Keratinocyte (primary cell): ENCODE measurements around the gene TEX13D.
"Not testable (repeated sequence)": the region's sequence is repeated elsewhere in the genome, so short reads cannot be mapped to it uniquely, and the experiment has no call there.

Experiments
- CTCF ChIP-seq, 3 experiments: IDR thresholded peaks in 1 of 3; conservative IDR thresholded peaks in 1 of 3; optimal IDR thresholded peaks in 1 of 3; 2 replicates in 2 of 3; 3 replicates in 1 of 3; pipeline versions ENCODE3 to v1.5.1; 2011; ENCODE audit warnings: low read length in 3 of 3, mild to moderate bottlenecking in 3 of 3, moderate library complexity in 2 of 3, control low read depth in 1 of 3, inconsistent platforms in 1 of 3; ENCODE audit not compliant: insufficient read depth in 2 of 3; ENCODE audit errors: extremely low read depth in 1 of 3
- EZH2 ChIP-seq: IDR thresholded peaks from one replicate; pipeline ENCODE4 v1.6.1; 2012; ENCODE audit warnings: inconsistent platforms, mild to moderate bottlenecking, low read length, moderate library complexity

DNA sequence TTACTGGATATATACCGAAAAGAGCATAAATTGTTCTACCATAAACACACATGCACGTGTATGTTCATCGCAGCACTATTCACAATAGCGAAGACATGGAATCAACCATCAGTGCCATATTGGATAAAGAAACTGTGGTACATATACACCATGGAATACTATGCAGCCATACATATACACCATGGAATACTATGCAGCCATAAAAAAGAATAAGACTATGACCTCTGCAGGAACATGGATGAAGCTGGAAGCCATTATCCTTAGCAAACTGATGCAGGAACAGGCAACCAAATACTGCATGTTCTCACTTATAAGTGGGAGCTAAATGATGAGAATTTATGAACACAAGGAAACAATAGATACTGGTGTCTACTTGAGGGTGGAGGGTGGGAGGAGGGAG, 33.1 kb upstream of the TEX13D start:
- TF ChIP-seq CTCF (optimal IDR thresholded peaks at IDR 0.05 in 1 of 3, IDR thresholded peaks at IDR 0.05 in 1 of 3, conservative IDR thresholded peaks at IDR 0.05 in 1 of 3; ENCODE audit: extremely low read depth in 1 of 3, insufficient read depth in 2 of 3, low read length in 3 of 3); EZH2: not testable (repeated sequence)
